COLO829 (cell line): ENCODE data around the gene KCNA10.

Source experiments
- DNase-seq: peaks from one replicate; pipeline ENCODE4 v3.0.0; 2012; ENCODE audit warnings: low spot score

The KCNA10 gene

GRCh38 chr1:110477041-110477440 is 41.9 kb downstream of the KCNA10 start:
- DNase-seq = peak; percentile 57

DNA sequence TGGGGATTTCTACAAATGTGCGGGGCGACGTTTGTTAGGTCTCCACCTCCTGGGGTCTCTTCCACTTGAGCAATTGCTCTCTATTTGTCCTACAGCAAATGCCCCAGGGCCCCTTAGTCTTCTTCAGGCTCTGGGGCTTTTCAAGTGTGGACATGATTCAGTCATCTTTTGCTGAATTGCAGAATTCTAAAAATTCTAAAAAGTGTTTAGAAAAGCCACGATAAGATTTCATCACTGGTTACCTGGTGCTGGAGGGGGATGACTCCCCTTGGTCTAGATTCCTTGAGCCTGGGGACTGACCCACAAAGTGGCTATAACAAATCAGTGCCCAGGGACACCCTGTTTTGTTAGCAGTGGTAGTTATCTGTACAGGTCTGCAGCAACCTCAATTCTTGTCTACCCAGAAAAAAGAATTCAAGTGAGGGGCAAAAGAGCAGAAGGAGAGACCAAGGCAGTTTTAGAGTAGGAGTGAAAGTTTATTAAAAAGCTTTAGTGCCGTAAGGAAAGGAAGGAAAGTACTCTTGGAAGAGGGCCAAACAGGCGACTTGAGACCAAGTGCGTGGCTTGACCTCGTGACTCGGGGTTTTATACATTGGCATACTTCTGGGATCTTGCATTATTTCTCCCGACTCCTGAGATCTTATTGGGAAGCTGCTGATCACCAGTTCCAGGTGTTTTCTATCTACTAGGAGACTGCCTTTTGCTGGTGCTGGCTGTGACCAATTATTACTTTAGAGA is 42.8 kb downstream of the KCNA10 start:
- no peak for DNase-seq

DNA sequence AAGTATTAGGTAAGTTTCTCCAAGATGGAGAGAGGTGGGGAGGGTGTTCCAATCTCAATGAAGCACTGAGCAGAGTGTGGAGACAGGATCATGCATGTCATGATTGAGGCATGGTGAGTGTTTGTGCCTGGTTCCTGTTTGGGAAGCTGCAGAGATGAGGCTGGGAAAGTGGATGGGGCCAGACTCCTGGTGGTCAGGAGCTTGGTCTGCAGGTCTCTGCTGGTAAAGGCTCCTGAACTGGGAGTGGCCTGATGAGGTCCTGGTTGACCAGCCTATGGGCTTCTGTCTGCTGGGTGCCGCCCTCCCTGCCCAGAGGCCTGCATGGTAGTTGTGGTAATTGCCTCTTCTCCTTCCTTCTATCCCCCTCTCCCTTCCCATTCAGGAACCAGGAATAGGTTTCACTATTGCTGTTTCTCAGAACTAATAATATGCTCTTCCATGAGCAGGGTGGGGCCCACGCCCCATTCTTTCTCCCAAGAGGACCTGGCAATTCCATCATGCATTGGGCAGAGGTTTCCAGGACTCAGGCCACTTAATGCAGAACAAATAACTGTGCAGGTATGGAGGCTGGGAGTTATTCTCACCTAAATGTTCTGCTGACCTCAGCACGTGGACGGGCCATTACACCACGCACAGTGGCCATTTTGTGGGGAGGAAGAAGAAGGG is 43.5 kb downstream of the KCNA10 start:
- no peak for DNase-seq

- DNase-seq = no peak
Measured at GRCh38 chr1:110474444-110474843, 44.5 kb downstream of the KCNA10 start.

DNA sequence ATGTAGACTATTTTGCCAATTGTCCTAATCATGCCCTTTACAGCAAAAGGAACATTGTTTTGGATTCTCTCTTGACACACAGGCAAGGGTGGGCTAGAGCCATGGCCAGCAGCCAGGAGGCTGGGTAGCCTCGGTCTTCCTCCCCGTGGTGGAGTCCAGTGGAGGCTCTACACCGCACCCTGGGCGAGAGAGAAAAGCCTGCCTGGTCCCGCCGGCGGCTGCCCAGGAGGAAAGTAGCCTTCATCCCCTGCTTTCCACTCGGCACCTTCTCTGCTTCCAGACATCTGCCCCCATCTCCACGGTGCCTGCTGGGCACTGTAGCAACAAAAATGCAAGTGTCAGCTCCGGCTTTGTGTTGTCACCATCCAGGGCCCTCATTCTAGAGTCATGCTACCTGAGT is 46.4 kb downstream of the KCNA10 start:
- DNase-seq = no peak

- no peak for DNase-seq
Measured at GRCh38 chr1:110471131-110471530, 47.8 kb downstream of the KCNA10 start.
